ENCODE data around the gene SETSIP. TPM values are rescaled to one million over a fixed set of nuclear protein-coding genes. Genes with fewer than 3 reads are reported as not detected.
A peak's percentile ranks its signal among the peaks of the same experiment; 100 is the strongest.

The SETSIP gene, protein sequence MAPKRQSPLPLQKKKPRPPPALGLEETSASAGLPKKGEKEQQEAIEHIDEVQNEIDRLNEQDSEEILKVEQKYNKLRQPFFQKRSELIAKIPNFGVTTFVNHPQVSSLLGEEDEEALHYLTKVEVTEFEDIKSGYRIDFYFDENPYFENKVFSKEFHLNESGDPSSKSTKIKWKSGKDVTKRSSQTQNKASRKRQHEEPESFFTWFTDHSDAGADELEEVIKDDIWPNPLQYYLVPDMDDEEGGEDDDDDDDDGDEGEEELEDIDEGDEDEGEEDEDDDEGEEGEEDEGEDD
- total RNA-seq (2014; rRNA removed; shearing (Covaris generic)) (0.44 and 0.67 TPM in 2 replicates), total RNA-seq (2022) (not detected in 2 replicates), Bru-seq, nascent RNA (not detected), BruChase-seq, experiment 1, labeled RNA remaining after a 6-hour chase (percentile 33 among the genes with signal in this experiment), BruChase-seq, experiment 2, labeled RNA remaining after a 2-hour chase (percentile 31 among the genes with signal in this experiment)
- long read RNA-seq, result 0 reads

- no peak for DNase-seq (ENCODE audit: low spot score)
- no peak within 1 kb of the TSS for H2AFZ ChIP-seq (ENCODE audit: low read length)
- CTCF ChIA-PET (ENCODE audit: unreplicated experiment), result no interaction called here
- H3K27ac ChIP-seq (ENCODE audit: low read depth, low read length, poor library complexity, severe bottlenecking), result no peak within 1 kb of the TSS
- H3K9me3 ChIP-seq (ENCODE audit: low read length), result no peaks in the 10 kb centered on the region
- H3K36me3 ChIP-seq (ENCODE audit: insufficient read depth, low read length), result no peaks in the 10 kb centered on the region
- no peak within 1 kb of the TSS for H3K4me3 ChIP-seq (ENCODE audit: low read depth, low read length, poor library complexity, severe bottlenecking)
- H3K79me2 ChIP-seq (ENCODE audit: insufficient read depth, low read depth, low read length), result no peaks in the 10 kb centered on the region
- intact Hi-C loops (cut with micrococcal nuclease; ENCODE audit: unreplicated experiment), result no loop called here
- BruUV-seq (replicated peaks), result no TSS peak
- H3K4me2 ChIP-seq (ENCODE audit: low read length), result no peak within 1 kb of the TSS
- POLR2A ChIA-PET, result no interaction called here
- TF ChIP-seq EZH2phosphoT487 (IDR thresholded peaks at IDR 0.05; ENCODE audit: borderline replicate concordance, low read depth, low read length), result no peak
- TF ChIP-seq, protein P1, sequence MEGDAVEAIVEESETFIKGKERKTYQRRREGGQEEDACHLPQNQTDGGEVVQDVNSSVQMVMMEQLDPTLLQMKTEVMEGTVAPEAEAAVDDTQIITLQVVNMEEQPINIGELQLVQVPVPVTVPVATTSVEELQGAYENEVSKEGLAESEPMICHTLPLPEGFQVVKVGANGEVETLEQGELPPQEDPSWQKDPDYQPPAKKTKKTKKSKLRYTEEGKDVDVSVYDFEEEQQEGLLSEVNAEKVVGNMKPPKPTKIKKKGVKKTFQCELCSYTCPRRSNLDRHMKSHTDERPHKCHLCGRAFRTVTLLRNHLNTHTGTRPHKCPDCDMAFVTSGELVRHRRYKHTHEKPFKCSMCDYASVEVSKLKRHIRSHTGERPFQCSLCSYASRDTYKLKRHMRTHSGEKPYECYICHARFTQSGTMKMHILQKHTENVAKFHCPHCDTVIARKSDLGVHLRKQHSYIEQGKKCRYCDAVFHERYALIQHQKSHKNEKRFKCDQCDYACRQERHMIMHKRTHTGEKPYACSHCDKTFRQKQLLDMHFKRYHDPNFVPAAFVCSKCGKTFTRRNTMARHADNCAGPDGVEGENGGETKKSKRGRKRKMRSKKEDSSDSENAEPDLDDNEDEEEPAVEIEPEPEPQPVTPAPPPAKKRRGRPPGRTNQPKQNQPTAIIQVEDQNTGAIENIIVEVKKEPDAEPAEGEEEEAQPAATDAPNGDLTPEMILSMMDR (conservative IDR thresholded peaks at IDR 0.05; ENCODE audit: low read length), result no peak
- H3K4me1 ChIP-seq (ENCODE audit: insufficient read depth, low read length, poor library complexity, severe bottlenecking), result peaks cover 5% of the 10 kb centered on the region
- H3K9me2 ChIP-seq (ENCODE audit: insufficient read depth, low read length), result no peaks in the 10 kb centered on the region
- no peaks in the 10 kb centered on the region for H4K20me1 ChIP-seq (ENCODE audit: insufficient read depth, low read length)
Observed at GRCh38 chr1:92075311-92075710, at the start of gene SETSIP. TSS of gene SETSIP (minus strand) at chr1:92075411. CDS start at chr1:92075411, 0 bp downstream.

GRCh38 chr1:92123868-92124267, 48.7 kb upstream of the SETSIP start:
- Histone ChIP-seq H3K27ac (ENCODE audit: low read depth, low read length, poor library complexity, severe bottlenecking) (no peak overlapping the region), H3K4me1 (ENCODE audit: insufficient read depth, low read length, poor library complexity, severe bottlenecking) (no peaks in the 10 kb centered on the region), H4K20me1 (ENCODE audit: insufficient read depth, low read length) (no peaks in the 10 kb centered on the region), H3K79me2 (ENCODE audit: insufficient read depth, low read depth, low read length) (no peaks in the 10 kb centered on the region), H3K4me3 (ENCODE audit: low read depth, low read length, poor library complexity, severe bottlenecking) (no peak overlapping the region), H2AFZ (ENCODE audit: low read length) (no peak overlapping the region), H3K9me3 (ENCODE audit: low read length) (no peaks in the 10 kb centered on the region), H3K9me2 (ENCODE audit: insufficient read depth, low read length) (no peaks in the 10 kb centered on the region), H3K36me3 (ENCODE audit: insufficient read depth, low read length) (no peaks in the 10 kb centered on the region), H3K4me2 (ENCODE audit: low read length) (no peak overlapping the region)
- DNase-seq (ENCODE audit: low spot score), result no peak
- intact Hi-C loops (cut with micrococcal nuclease; ENCODE audit: unreplicated experiment), result no loop called here
- POLR2A ChIA-PET, result no interaction called here
- CTCF ChIA-PET (ENCODE audit: unreplicated experiment), result no interaction called here
- TF ChIP-seq EZH2phosphoT487 (IDR thresholded peaks at IDR 0.05; ENCODE audit: borderline replicate concordance, low read depth, low read length), result no peak
- TF ChIP-seq, protein P1 (conservative IDR thresholded peaks at IDR 0.05; ENCODE audit: low read length), result no peak
- BruUV-seq (replicated peaks), result no TSS peak

- intact Hi-C loops (cut with micrococcal nuclease; ENCODE audit: unreplicated experiment), result no loop called here
- CTCF ChIA-PET (ENCODE audit: unreplicated experiment), result no interaction called here
- Histone ChIP-seq H2AFZ (ENCODE audit: low read length) (no peak overlapping the region), H3K9me3 (ENCODE audit: low read length) (no peaks in the 10 kb centered on the region), H3K79me2 (ENCODE audit: insufficient read depth, low read depth, low read length) (no peaks in the 10 kb centered on the region), H3K4me1 (ENCODE audit: insufficient read depth, low read length, poor library complexity, severe bottlenecking) (no peaks in the 10 kb centered on the region), H3K4me3 (ENCODE audit: low read depth, low read length, poor library complexity, severe bottlenecking) (no peak overlapping the region), H4K20me1 (ENCODE audit: insufficient read depth, low read length) (no peaks in the 10 kb centered on the region), H3K9me2 (ENCODE audit: insufficient read depth, low read length) (no peaks in the 10 kb centered on the region), H3K4me2 (ENCODE audit: low read length) (no peak overlapping the region), H3K36me3 (ENCODE audit: insufficient read depth, low read length) (no peaks in the 10 kb centered on the region), H3K27ac (ENCODE audit: low read depth, low read length, poor library complexity, severe bottlenecking) (no peak overlapping the region)
- TF ChIP-seq, protein P1 (conservative IDR thresholded peaks at IDR 0.05; ENCODE audit: low read length), result no peak
- no peak for TF ChIP-seq EZH2phosphoT487 (IDR thresholded peaks at IDR 0.05; ENCODE audit: borderline replicate concordance, low read depth, low read length)
- POLR2A ChIA-PET, result interaction anchor here (0.6 to 1.1 kb wide), 6 partner anchors 21 to 759 kb away, joined by 3 to 5 read pairs (median 3); no protein-coding TSS in a partner anchor
- BruUV-seq (replicated peaks), result no TSS peak
- DNase-seq (ENCODE audit: low spot score), result no peak
Observed at GRCh38 chr1:92118826-92119225, 43.6 kb upstream of the SETSIP start.
